ENCODE results near the gene CNN1.

The CNN1 gene

GRCh38 chr19:11538232-11539036 lies at the start of gene CNN1:
Gene CNN1 (plus strand): TSS chr19:11538851. CDS start chr19:11538928, 77 bp downstream.
- no peak for DNase-seq (ENCODE audit: low spot score)

GRCh38 chr19:11489378-11489777 lies 49.3 kb upstream of the CNN1 start:
- no peak for DNase-seq (ENCODE audit: low spot score)

GRCh38 chr19:11494634-11495285 lies 43.9 kb upstream of the CNN1 start:
- no peak for DNase-seq (ENCODE audit: low spot score)

GRCh38 chr19:11495481-11495880 lies 43.2 kb upstream of the CNN1 start:
- DNase-seq (ENCODE audit: low spot score) = no peak

- DNase-seq (ENCODE audit: low spot score) = no peak
These were observed 42.8 kb upstream of the CNN1 start for GRCh38 chr19:11495885-11496284.

GRCh38 chr19:11496391-11497163 lies 42.1 kb upstream of the CNN1 start:
- DNase-seq (ENCODE audit: low spot score) = no peak

GRCh38 chr19:11499220-11499726 lies 39.4 kb upstream of the CNN1 start:
- no peak for DNase-seq (ENCODE audit: low spot score)

GRCh38 chr19:11499890-11500420 lies 38.7 kb upstream of the CNN1 start:
- DNase-seq (ENCODE audit: low spot score) = no peak

- DNase-seq (ENCODE audit: low spot score) = no peak
These were observed 34.1 kb upstream of the CNN1 start for GRCh38 chr19:11504502-11505031.

GRCh38 chr19:11505032-11505503 lies 33.6 kb upstream of the CNN1 start:
- DNase-seq (ENCODE audit: low spot score) = peak; percentile 97

- DNase-seq (ENCODE audit: low spot score) = peak; percentile 100
These were observed 33.0 kb upstream of the CNN1 start, which contains the start of gene ZNF653 for GRCh38 chr19:11505504-11506100. Gene ZNF653 (minus strand): TSS chr19:11505839. CDS start chr19:11505786, 53 bp downstream.

GRCh38 chr19:11506101-11506555 lies 32.5 kb upstream of the CNN1 start:
- DNase-seq (ENCODE audit: low spot score) = no peak

GRCh38 chr19:11506967-11507366 lies 31.7 kb upstream of the CNN1 start:
- DNase-seq (ENCODE audit: low spot score) = no peak

GRCh38 chr19:11507370-11508078 lies 31.1 kb upstream of the CNN1 start:
- no peak for DNase-seq (ENCODE audit: low spot score)

GRCh38 chr19:11510444-11510843 lies 28.2 kb upstream of the CNN1 start:
- no peak for DNase-seq (ENCODE audit: low spot score)

GRCh38 chr19:11513946-11514345 lies 24.7 kb upstream of the CNN1 start:
- DNase-seq (ENCODE audit: low spot score) = no peak

- DNase-seq (ENCODE audit: low spot score) = no peak
These were observed 19.5 kb upstream of the CNN1 start for GRCh38 chr19:11519138-11519537.

GRCh38 chr19:11528551-11529341 lies 9.9 kb upstream of the CNN1 start, which contains the start of gene ECSIT:
Gene ECSIT (minus strand): TSS chr19:11529134. CDS start chr19:11519170, 9,964 bp downstream.
- peak; percentile 96 for DNase-seq (ENCODE audit: low spot score)

GRCh38 chr19:11530432-11530831 lies 8.2 kb upstream of the CNN1 start:
- DNase-seq (ENCODE audit: low spot score) = peak; percentile 95

- DNase-seq (ENCODE audit: low spot score) = no peak
These were observed 4.1 kb upstream of the CNN1 start for GRCh38 chr19:11534538-11534937.
